HG03108 (cell line): ENCODE data around the gene WAPL.
"Not testable (repeated sequence)": the region's sequence is repeated elsewhere in the genome, so short reads cannot be mapped to it uniquely, and the experiment has no call there.

ENCODE experiments used
- ATAC-seq: cut with Tn5 transposase; IDR thresholded peaks from one replicate; pipeline ENCODE4 v1.9.1; 2021; ENCODE audit warnings: moderate library complexity; ENCODE audit not compliant: unreplicated experiment

WAPL gene, protein sequence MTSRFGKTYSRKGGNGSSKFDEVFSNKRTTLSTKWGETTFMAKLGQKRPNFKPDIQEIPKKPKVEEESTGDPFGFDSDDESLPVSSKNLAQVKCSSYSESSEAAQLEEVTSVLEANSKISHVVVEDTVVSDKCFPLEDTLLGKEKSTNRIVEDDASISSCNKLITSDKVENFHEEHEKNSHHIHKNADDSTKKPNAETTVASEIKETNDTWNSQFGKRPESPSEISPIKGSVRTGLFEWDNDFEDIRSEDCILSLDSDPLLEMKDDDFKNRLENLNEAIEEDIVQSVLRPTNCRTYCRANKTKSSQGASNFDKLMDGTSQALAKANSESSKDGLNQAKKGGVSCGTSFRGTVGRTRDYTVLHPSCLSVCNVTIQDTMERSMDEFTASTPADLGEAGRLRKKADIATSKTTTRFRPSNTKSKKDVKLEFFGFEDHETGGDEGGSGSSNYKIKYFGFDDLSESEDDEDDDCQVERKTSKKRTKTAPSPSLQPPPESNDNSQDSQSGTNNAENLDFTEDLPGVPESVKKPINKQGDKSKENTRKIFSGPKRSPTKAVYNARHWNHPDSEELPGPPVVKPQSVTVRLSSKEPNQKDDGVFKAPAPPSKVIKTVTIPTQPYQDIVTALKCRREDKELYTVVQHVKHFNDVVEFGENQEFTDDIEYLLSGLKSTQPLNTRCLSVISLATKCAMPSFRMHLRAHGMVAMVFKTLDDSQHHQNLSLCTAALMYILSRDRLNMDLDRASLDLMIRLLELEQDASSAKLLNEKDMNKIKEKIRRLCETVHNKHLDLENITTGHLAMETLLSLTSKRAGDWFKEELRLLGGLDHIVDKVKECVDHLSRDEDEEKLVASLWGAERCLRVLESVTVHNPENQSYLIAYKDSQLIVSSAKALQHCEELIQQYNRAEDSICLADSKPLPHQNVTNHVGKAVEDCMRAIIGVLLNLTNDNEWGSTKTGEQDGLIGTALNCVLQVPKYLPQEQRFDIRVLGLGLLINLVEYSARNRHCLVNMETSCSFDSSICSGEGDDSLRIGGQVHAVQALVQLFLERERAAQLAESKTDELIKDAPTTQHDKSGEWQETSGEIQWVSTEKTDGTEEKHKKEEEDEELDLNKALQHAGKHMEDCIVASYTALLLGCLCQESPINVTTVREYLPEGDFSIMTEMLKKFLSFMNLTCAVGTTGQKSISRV (N-terminal part only)

DNA sequence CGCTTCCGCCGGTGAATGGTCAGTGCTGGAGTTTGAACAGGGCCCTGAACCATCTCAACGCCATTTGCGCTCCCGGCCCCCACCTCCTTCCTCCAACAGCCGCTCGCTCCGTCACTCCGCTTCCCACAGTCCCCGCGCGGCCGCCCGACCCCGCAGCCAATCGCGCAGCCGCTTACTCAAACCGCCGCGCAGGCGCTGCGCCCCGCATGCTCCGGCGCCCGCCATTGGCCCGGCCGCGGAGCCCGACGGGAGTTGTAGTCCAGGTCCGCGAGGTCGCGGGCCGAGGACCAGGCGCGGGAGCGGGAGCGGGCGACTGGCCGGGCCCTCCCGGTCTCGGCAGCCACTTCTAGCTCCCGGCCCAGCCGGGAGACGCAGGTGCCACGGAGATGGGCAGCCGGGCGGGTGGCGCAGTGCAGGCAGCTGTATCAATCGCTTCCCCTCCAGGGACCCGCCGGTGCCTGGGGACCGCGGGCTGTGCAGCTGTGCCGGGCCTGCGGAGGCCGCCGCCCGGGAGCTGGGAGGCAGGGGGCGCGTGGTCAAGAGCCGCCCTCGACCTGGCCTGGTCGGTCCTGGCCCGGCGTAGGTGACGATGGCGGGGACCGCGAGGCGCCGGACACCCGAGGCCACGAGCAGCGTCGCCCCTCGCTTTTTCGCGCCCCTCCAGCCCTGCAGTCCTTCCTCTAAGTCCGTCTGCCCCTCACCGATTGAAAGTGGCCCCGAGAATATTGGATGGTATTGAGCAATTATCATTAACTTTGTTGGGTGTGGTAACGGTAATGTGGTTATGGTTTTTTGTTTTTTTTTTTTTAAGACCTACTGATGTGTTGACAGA lies at the start of gene WAPL:
WAPL (minus strand) TSS at position 115 of the 832 bp plus-strand sequence. CDS start 3,723 bp downstream, outside the sequence.
- ATAC-seq: peak; percentile 97

DNA sequence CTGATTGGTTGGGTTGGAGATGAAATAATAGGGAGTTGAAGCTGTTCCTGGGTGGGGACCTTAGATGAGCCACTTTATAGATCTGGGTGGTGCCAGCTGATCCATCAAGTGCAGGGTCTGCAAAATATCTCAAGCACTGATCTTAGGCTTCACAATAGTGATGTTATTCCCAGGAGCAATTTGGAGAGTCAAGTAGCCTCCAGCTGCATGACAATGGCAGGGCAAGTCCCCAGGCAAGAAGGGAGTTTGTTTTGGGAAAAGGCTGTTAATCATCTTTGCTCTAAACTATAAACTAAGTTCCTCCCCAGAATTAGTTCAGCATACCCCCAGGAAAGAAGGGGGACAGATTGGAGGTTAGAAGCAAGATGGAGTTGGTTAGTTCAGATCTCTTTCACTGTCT lies 47.7 kb upstream of the WAPL start:
- ATAC-seq: no peak

DNA sequence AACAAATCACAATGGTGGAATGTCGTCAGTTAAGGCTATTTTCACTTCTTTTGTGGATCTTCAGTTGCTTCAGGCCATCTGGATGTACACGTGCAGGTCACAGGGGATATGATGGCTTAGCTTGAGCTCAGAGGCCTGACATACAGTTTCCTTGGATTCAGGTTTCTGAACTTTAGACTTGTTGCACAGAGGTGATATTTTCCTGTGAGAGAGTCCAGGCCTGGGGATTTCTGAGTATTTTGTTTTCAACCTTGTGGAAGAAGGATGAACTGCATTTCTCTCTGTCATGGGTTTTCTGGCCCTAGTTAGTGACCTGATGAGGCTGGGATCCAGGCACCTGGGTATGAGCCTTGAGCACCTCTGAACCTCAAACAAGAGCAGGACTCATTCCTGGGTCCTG lies 44.9 kb upstream of the WAPL start:
- ATAC-seq: not testable (repeated sequence)

DNA sequence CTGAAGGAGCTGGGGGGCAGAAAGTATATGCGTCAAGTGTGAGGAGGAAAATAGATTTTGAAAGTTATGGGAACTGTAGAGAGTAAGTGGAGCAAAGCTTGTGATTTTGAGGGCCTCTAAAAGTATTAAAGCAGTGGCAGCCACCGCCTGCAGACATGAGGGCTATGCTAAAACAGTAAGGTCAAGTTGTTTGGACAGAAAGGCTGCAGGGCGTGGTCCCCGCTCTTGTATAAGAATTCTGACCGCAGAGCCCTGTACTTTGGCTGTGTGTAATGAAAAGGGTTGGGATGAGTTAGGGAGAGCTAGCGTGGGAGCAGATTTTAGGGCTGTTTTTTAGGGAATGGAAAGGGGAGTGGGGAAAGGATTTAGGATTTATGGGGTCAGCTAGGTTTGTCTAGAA lies 41.7 kb upstream of the WAPL start:
- not testable (repeated sequence) for ATAC-seq

DNA sequence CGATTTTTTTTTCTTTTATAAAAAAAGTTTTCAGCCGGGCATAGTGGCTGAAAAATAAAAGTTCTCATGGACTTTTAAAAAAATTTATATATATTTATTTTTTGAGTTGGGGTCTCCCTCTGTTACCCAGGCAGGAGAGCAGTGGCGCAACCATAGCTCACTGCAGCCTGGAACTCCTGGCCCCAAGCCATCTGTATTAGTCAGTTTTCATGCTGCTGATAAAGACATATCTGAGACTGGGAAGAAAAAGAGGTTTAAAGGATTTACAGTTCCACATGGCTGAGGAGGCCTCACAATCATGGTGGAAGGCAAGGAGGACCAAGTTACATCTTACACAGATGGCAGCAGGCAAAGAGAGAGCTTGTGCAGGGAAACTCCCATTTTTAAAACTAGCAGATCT lies 37.1 kb upstream of the WAPL start:
- not testable (repeated sequence) for ATAC-seq

DNA sequence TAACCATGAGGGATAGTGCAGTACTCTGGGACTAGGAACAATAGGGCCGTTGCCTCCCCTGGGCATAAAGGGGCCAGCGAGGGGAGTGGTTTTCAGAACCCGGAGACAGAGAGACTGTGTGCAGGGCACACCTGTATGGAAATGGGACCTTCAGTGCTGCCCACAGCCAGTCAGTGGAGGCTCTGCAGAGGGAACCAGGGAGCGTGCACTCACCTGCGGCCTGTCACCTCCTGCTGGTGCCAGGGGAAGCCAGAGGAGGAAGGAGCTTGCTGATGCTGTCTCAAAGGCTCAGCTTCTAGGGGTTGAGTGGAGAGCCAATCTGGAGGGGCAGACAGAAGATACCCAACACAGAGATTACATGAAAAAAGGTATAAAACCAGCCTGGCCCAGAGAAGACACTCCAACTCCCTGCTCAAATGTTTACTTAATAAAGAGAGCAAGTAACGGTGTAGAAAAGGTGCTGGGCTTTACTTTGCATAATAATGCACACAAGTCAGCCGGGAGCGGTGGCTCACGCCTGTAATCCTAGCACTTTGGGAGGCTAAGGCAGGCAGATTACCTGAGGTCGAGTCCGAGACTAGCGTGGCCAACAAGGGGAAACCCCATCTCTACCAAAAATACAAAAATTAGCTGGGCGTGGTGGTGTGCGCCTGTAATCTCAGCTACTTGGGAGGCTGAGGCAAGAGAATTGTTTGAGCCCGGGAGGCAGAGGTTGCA lies 35.5 kb upstream of the WAPL start:
- ATAC-seq: no peak

DNA sequence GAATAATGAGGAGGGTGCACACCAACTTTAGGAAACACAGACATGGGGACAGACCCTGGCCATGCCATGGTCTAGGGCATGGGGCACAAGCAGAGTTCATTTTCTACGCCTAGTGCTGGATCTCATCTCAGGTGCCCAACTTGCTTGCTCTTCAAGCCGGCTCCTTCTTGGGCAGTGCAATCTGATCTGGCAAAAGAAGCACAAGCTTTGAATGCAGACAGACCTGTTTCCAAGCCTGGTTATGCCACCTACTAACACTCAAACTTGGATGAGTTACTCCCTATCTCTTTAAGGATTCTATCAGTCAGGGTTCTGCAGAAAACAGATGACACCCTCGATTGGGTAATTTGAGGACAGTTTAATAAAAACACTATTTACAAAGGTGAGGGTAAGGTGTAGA lies 34.9 kb upstream of the WAPL start:
- no peak for ATAC-seq

DNA sequence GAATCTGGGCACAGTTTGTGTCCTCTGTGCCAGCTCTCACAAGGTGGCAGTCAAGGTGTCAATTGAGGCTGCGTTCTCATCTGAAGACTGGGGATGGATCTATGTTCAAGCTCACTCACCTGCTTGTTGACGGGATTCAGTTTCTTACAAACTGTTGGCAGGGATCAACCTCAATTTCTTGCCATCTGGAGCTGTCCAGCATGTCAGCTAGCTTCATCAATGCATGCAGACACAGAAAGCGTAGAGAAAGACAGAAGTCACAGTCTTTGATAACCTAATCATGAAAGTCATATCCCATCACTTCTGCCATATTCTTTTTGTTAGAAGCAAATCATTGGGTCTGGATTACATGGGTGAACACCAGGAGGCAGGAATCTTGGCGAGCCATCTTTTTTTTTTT lies 32.0 kb upstream of the WAPL start:
- ATAC-seq: no peak

DNA sequence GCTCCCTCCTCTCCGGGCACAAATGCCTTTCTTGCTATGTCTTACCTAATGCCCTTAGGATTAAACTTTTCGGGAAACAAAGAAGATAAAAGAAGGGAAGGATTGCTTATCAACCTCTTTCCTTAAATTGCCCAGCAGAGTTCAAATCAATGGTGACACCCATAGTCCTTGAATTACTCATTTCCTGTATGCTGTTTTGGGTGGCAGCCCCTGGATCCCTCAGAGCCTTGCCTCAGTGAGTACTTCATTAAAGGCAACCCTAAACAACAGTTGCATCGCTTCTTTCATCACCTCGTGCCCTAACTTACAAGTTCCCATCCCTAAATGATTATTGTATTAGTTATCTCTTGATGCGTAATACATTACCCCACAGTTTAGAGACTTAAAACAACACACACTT lies 31.6 kb upstream of the WAPL start:
- no peak for ATAC-seq

DNA sequence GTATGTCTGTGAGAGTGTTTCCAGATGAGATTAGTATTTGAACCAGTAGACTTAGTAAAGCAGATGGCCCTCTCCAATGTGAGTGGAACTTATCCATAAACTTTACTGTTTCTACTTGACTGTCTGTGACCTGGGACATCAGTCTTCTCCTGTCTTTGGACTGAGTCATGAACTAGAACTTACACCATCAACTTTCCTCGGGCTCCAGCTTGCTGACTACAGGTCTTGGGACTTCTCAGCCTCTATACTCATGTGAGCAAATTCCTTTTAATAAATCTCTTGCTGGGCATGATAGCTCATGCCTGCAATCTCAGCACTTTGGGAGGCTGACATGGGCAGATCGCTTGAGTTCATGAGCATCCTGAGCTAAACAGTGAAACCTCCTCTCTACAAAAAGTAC lies 25.7 kb upstream of the WAPL start:
- no peak for ATAC-seq

DNA sequence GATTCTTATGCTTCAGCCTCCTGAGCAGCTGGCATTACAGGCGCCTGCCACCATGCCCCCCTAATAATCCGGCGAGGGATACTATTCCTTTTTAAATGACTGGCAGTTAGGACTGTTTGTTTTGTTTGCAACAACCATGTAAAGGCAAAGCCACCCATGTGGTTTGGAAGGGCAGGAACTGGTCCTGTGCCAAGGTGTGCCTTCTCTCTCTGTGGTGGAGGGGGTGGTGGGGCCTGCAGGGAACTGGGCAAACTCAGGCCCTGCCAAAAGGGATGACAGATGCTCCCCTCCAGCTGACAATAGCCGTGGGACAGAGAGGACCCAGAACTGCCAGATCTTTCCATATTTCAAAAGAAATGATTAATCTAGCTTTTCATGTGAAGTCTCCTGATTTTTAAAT lies 23.5 kb upstream of the WAPL start:
- no peak for ATAC-seq

DNA sequence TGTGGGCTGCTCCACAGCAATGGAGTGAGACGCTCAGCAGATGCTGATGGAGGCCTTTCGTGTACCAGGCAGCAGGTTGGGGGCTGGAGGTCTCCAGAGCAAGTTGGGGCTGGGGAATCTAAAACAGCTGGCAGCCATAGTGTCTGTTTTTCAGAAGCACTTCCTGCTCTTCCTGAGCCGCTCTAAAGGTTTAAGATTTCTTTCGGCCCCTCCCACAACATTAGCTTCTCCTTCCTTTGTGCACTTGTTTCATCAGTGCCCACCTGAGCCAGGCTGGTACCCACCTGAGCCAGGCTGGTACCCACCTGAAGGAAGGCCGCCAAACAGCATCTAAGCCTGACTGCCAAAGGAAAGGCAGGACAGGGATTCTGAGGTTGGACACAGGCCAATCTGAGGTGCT lies 18.4 kb upstream of the WAPL start:
- no peak for ATAC-seq

DNA sequence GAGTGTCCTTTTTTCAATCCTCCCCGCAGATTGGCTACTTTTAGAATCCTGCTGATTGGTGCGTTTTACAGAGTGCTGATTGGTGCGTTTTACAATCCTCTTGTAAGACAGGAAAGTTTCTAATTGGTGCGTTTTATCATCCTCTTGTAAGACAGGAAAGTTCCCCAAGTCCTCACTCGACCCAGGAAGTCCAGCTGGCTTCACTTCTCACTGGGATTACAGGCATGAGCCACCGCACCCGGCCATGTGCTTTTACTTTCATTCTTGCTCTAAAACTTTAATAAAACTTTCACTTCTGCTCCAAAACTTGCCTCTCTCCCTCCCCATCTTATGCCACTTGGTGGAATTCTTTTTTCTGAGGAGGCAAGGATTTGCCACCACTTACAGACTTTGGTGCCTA lies 17.0 kb upstream of the WAPL start:
- ATAC-seq: no peak

DNA sequence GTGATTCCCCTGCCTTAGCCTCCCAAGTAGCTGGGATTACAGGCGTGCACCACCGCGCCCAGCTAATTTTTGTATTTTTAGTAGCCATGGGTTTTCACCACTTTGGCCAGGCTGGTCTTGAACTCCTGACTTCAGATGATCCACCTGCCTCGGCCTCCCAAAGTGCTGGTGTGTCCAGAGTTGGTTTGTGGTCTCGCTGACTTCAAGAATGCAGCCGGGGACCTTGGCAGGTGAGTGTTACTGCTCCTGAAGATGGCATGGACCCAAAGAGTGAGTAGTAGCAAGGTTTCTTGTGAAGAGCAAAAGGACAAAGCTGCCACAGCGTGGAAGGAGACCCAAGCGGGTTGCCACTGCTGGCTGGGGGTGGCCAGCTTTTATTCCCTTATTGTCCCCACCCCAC lies 16.4 kb upstream of the WAPL start:
- ATAC-seq: not testable (repeated sequence)

DNA sequence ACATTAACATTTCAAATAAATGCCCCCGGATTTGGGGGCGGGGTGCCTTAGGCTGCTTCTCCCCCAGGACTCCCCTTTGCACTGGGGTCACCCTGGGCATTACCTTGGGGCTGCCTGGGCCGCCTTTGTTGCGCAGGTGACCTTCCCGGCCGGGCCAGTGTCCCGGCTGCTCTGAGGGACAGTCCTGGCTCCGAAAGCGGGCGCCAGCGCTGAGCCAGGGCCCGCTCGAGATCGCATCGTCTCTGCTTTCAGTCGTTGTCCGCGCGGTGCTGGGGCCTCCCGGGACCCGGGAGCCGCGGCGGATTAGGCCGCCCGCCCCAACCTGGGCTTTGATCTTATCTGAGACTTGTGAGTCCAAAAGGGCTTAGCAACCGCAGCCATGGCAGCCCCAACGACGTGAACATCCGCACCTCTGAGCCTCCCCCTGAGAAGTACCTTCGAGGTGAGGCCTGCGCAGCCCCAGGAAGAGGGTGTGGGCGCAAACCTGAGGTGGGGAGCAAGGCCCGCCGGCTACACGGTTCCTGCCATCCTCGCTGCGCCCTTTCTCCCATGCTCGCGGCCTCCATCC lies 14.8 kb upstream of the WAPL start:
- no peak for ATAC-seq

DNA sequence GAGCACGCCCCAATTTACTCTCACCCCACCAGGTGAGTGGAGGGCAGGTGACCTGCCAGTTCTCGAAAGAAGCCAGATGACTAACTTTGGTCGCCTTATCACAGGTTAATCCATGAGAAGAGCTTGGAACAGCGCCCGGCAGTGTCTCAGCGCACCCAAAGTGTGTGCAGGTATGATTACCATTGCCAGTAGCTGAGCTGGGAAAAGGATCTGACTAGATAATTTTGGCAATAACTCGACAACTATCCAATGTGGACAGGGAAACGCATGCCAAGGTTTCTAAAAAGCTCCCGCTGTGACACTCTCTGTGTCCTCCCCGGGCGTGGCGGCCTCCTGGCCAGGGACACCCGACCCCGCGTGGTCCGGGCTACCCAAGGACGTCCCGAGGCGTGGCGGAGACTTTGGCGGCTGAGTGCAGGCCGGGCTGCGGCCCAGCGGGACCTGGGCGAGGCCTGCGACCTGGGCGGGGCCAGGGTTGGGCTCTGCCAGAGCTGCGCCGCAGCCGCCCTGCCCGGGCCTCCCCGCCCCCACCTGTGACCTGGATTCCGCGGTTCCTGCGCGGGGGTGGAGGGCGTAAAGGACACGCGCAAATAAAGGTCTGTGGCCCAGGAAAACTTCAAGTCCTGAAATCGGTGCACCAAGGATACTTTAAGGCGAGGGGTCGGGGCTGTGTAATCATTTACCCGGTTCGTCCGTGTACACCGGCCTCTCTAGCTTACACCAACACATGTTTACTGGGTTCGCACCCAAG lies 13.7 kb upstream of the WAPL start:
- ATAC-seq: no peak

DNA sequence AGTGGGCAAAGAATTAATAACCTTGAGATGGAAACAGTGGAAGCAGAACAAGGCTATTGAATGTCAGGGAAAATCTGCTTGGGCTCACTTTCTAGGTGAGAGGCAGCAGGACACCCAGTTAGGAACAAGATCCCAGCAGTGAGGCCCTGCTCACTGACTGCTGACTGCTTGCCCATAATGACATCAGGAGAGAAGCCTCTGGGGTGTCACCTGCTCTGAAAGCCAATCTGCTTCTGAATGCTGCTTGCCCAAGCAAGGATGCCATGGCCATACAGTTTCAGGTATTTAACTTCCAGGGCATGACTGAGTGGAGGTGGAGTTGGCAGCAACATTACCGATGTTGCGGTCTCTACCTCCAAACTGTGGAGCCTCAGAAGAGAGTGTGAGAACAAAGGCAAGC lies 11.7 kb upstream of the WAPL start:
- no peak for ATAC-seq

DNA sequence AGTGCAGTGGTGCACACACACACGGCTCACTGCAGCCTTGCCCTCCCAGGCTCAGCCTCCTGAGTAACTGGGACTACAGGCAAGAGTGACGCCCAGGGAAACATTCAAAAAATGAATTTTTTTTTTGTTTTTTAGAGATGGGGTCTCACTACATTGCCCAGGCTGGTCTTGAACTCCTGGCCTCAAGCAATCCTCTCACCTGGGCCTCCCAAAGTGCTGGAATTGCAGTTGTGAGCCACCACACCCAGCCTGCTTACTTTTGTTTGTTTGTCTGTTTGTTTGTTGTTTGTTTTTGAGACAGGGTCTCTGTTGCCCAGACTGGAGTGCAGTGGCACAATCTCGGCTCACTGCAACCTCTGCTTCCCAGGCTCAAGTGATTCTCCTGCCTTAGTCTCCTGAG lies 7.1 kb upstream of the WAPL start:
- not testable (repeated sequence) for ATAC-seq

DNA sequence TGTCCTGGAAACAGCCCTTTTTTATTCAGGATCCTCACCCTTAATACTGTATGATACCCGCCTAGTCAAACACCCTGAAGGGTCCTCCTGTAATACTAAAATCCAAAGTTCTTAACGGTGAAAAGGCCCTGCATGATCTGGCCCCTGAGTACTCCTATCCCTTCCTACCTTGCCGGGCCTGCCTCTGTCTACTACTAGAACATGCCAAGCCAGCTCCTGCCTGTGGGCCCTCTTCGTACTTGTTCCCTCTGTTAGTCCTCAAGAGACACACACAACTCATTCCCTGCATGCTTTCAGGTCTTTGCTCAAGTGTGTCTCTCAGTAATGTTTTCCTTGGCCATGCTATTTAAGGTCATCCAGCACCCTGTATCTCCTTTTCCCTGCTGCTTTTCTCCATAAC lies 5.0 kb upstream of the WAPL start:
- no peak for ATAC-seq
